Fibroblast of lung (primary cell): Measurements from ENCODE around the gene MAP2K5.

Experiments used
- EZH2 ChIP-seq: IDR thresholded peaks from 2 replicates; pipeline ENCODE4 v1.5.1; 2012; ENCODE audit warnings: low read length, control low read depth, mild to moderate bottlenecking; ENCODE audit errors: missing control alignments
- TF ChIP-seq, protein P1 (sequence below), 2 donors: IDR thresholded peaks in 1 of 2; conservative IDR thresholded peaks in 1 of 2; 1 replicate in 1 of 2; 2 replicates in 1 of 2; pipeline ENCODE4 v1.5.1; 2011 to 2012; ENCODE audit warnings: low read length in 2 of 2, control low read depth in 1 of 2, inconsistent platforms in 1 of 2, low read depth in 1 of 2, mild to moderate bottlenecking in 1 of 2

DNA sequence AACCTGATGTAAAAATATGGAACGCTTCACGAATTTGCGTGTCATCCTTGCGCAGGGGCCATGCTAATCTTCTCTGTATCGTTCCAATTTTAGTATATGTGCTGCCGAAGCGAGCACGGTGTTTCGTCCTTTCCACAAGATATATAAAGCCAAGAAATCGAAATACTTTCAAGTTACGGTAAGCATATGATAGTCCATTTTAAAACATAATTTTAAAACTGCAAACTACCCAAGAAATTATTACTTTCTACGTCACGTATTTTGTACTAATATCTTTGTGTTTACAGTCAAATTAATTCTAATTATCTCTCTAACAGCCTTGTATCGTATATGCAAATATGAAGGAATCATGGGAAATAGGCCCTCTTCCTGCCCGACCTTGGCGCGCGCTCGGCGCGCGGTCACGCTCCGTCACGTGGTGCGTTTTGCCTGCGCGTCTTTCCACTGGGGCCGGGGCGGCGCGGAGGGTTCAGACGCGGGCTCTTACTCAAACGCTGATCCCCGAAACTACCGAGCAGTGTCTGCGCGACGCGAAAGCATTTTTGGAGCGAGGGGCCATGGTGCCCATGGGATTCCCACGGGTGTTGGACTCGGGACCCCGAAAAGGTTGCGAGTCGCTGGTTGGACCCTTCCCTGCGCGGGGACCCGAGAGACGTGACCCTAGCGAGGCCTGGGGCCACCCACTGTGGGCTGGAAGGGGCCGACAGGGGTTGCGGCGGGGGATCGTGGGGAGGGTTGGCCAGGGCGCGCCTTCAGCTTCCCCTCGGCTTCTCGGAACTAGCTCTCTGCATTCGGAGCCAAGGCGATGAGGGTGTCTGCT is 297.6 kb downstream of the MAP2K5 start, which contains the start of gene RNU6-1:
- TF ChIP-seq, protein P1, sequence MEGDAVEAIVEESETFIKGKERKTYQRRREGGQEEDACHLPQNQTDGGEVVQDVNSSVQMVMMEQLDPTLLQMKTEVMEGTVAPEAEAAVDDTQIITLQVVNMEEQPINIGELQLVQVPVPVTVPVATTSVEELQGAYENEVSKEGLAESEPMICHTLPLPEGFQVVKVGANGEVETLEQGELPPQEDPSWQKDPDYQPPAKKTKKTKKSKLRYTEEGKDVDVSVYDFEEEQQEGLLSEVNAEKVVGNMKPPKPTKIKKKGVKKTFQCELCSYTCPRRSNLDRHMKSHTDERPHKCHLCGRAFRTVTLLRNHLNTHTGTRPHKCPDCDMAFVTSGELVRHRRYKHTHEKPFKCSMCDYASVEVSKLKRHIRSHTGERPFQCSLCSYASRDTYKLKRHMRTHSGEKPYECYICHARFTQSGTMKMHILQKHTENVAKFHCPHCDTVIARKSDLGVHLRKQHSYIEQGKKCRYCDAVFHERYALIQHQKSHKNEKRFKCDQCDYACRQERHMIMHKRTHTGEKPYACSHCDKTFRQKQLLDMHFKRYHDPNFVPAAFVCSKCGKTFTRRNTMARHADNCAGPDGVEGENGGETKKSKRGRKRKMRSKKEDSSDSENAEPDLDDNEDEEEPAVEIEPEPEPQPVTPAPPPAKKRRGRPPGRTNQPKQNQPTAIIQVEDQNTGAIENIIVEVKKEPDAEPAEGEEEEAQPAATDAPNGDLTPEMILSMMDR (conservative IDR thresholded peaks at IDR 0.05 in 1 of 2, IDR thresholded peaks at IDR 0.05 in 1 of 2; ENCODE audit: low read depth in 1 of 2, low read length in 2 of 2), result no peak
- no peak for TF ChIP-seq EZH2
